Measurements from ENCODE around the gene CFAP161.

DNA sequence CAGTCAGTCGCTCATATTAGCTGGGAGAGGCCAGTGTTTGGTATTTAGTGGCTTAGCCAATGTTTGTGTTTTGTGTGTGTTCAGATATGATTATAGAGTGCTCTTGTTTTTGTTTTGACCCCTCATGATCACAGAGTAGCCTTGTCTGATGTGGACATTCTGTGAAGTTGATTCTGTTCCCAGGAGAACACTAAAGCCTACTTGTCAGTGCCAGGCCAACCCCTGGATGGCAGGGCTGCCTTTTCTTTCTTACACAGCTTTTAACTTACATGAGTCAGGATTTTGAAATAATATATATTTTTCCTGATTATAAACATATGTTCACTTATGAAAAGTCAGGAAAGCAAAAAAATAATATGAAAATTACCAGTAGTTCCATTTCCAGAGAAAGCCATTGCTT lies 11.9 kb downstream of the CFAP161 start:
- TF ChIP-seq, protein P1, sequence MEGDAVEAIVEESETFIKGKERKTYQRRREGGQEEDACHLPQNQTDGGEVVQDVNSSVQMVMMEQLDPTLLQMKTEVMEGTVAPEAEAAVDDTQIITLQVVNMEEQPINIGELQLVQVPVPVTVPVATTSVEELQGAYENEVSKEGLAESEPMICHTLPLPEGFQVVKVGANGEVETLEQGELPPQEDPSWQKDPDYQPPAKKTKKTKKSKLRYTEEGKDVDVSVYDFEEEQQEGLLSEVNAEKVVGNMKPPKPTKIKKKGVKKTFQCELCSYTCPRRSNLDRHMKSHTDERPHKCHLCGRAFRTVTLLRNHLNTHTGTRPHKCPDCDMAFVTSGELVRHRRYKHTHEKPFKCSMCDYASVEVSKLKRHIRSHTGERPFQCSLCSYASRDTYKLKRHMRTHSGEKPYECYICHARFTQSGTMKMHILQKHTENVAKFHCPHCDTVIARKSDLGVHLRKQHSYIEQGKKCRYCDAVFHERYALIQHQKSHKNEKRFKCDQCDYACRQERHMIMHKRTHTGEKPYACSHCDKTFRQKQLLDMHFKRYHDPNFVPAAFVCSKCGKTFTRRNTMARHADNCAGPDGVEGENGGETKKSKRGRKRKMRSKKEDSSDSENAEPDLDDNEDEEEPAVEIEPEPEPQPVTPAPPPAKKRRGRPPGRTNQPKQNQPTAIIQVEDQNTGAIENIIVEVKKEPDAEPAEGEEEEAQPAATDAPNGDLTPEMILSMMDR (IDR thresholded peaks at IDR 0.05; ENCODE audit: low read length): no peak
- no peak for TF ChIP-seq EZH2 (IDR thresholded peaks at IDR 0.05; ENCODE audit: borderline replicate concordance, low read length)

All from OCI-LY1 (cell line).